GM12872 (cell line): ENCODE results near the gene PHACTR4.

ENCODE experiments used
- TF ChIP-seq, protein P1 (sequence below): IDR thresholded peaks from 3 replicates; pipeline ENCODE4 v1.5.1; 2011; ENCODE audit warnings: low read depth, mild to moderate bottlenecking, low read length, moderate library complexity; ENCODE audit not compliant: insufficient read depth

Gene PHACTR4

GRCh38 chr1:28466226-28466778 is 96.8 kb downstream of the PHACTR4 start:
- TF ChIP-seq, protein P1, sequence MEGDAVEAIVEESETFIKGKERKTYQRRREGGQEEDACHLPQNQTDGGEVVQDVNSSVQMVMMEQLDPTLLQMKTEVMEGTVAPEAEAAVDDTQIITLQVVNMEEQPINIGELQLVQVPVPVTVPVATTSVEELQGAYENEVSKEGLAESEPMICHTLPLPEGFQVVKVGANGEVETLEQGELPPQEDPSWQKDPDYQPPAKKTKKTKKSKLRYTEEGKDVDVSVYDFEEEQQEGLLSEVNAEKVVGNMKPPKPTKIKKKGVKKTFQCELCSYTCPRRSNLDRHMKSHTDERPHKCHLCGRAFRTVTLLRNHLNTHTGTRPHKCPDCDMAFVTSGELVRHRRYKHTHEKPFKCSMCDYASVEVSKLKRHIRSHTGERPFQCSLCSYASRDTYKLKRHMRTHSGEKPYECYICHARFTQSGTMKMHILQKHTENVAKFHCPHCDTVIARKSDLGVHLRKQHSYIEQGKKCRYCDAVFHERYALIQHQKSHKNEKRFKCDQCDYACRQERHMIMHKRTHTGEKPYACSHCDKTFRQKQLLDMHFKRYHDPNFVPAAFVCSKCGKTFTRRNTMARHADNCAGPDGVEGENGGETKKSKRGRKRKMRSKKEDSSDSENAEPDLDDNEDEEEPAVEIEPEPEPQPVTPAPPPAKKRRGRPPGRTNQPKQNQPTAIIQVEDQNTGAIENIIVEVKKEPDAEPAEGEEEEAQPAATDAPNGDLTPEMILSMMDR, result no peak

GRCh38 chr1:28470146-28470545 is 100.6 kb downstream of the PHACTR4 start:
- TF ChIP-seq, protein P1, result no peak

DNA sequence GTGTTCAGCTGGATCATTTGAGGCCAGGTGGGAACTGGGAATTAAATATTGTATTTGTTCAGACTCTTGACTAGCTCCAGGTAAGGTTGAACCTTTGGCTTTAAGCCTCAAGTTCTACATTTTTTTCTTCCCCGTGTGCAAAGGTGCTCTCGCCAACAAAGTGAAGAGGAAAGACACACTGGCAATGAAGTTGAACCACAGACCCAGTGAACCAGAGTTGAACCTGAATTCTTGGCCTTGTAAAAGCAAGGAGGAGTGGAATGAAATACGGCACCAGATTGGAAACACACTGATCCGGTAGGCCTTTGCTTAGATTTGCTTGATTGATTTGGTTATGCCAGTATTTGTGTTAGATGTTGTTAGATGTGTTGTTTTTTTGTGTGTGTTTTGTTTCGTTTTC is 110.8 kb downstream of the PHACTR4 start:
- TF ChIP-seq, protein P1, result no peak

DNA sequence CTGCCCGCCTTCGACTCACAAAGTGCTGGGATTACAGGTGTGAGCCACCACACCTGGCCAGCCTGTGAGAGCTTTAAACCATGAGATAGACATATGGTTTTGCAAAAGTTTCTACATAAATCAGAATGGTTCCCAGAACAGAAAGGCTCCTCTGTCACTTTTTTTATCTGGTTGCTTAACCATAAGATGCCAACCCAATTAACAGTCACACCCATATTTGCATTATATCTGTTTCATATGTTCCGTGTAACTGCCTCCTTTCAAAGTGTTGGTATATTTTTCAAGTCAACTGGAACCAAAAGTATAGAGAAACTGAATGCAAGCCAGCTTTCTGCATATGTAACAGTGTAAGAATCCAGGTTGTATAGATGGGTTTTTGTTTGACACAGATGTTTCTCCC is 112.6 kb downstream of the PHACTR4 start:
- TF ChIP-seq, protein P1, result no peak

DNA sequence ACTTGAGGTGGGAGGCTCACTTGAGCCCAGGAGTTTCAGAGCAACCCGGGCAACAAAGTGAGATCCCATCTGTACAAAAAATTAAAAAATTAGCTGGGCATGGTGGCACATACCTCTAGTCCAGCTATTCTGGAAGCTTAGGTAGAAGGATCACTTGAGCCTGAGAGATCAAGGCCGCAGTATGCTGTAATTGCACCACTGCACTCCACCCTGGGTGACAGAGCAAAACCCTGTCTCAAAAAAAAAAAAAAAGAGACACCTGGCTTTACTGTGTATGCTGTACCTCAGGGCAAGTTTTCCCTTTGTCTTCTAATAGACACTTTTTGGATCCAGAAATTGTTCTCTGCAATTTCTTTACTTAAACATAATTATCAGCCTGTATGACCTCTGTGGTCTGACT is 113.2 kb downstream of the PHACTR4 start:
- TF ChIP-seq, protein P1, result no peak

GRCh38 chr1:28494737-28495136 is 125.2 kb downstream of the PHACTR4 start:
- TF ChIP-seq, protein P1, result no peak

DNA sequence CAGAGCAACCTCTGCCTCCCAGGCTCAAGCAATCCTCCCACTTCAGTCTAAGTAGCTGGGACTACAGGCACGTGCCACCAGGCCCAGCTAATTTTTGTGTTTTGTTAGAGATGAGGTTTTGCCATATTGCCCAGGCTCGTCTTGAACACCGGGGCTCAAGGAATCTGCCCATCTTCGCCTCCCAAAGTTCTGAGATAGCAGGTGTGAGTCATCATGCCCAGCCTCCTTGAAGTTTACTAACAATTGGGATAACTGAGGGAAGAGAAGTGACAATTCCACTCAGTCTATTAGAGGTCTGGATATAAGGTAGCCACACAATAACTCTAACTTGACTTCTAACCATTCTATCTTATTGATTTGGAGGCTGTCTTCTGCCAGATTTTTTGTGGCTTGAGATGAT is 130.0 kb downstream of the PHACTR4 start:
- TF ChIP-seq, protein P1, result no peak
